K562 (cell line): ENCODE results near the gene TRMT2A. TPM values are rescaled to one million over a fixed set of nuclear protein-coding genes. Genes with fewer than 3 reads are reported as not detected.
A peak's percentile ranks its signal among the peaks of the same experiment; 100 is the strongest.

ENCODE experiments used
- CTBP1 ChIP-seq: fragments of 450-650 bp; IDR thresholded peaks from 2 replicates; pipeline ENCODE4 v1.6.1; 2016; ENCODE audit warnings: borderline replicate concordance
- DNMT1 ChIP-seq: fragments of 450-650 bp; IDR thresholded peaks from 2 replicates; pipeline ENCODE4 v1.6.1; 2016; ENCODE audit warnings: antibody characterized with exemption, mild to moderate bottlenecking
- MEIS2 ChIP-seq: fragments of 450-650 bp; IDR thresholded peaks from 2 replicates; pipeline ENCODE4 v1.6.1; 2014; ENCODE audit warnings: mild to moderate bottlenecking; ENCODE audit not compliant: partially characterized antibody
- MXI1 ChIP-seq: IDR thresholded peaks from 2 replicates; pipeline ENCODE4 v1.6.1; 2011; ENCODE audit warnings: low read depth, mild to moderate bottlenecking, improper control_type of control experiment, low read length
- PHB ChIP-seq: fragments of 250-450 bp; sonication (Bioruptor Pico); IDR thresholded peaks from 2 replicates; pipeline ENCODE4 v1.5.0; 2021
- POLR2A ChIP-seq: fragments of 450-650 bp; conservative IDR thresholded peaks from 2 replicates; pipeline ENCODE4 v1.6.1; 2016
- POLR2G ChIP-seq: fragments of 200-400 bp; formaldehyde crosslinking; IDR thresholded peaks from 2 replicates; pipeline ENCODE4 v1.6.1; 2017; ENCODE audit warnings: low read depth, mild to moderate bottlenecking, antibody characterized with exemption, low read length, moderate library complexity
- SETDB1 ChIP-seq: IDR thresholded peaks from one replicate; pipeline ENCODE4 v1.6.1; 2012; ENCODE audit warnings: low read length, control low read depth, inconsistent platforms
- STAT5A ChIP-seq: IDR thresholded peaks from 2 replicates; pipeline ENCODE4 v1.6.1; 2012; ENCODE audit warnings: low read length, inconsistent platforms, borderline replicate concordance
- VEZF1 ChIP-seq: fragments of 200-800 bp; sonication (Bioruptor generic); IDR thresholded peaks from 2 replicates; pipeline ENCODE4 v1.6.1; 2017; ENCODE audit warnings: missing genetic modification characterization, missing compliant biosample characterization
- ZBTB34 ChIP-seq: fragments of 250-450 bp; sonication (Bioruptor Pico); IDR thresholded peaks from 2 replicates; pipeline ENCODE4 v1.8.0; 2021; ENCODE audit warnings: mild to moderate bottlenecking, moderate library complexity
- ZKSCAN1 ChIP-seq: fragments of 150-350 bp; IDR thresholded peaks from 2 replicates; pipeline ENCODE4 v1.6.1; 2016; ENCODE audit warnings: low read depth, low read length
- ZNF253 ChIP-seq: fragments of 250-450 bp; sonication (Bioruptor Pico); conservative IDR thresholded peaks from 2 replicates; pipeline ENCODE4 v1.6.1; 2021; ENCODE audit warnings: mild to moderate bottlenecking
- ZNF347 ChIP-seq: fragments of 450-650 bp; formaldehyde crosslinking; IDR thresholded peaks from 2 replicates; pipeline ENCODE4 v1.4.0; 2020; ENCODE audit warnings: low read depth, mild to moderate bottlenecking, moderate library complexity
- polyA plus RNA-seq, 8 experiments: library from polyadenylated mRNA; depleted of rRNA in 4 of 8; stranded (reverse) in 5 of 8; unstranded in 3 of 8; fragments of >200 nt; fragmentation: Nextera tagmentation in 2 of 8; fragmentation: Illumina TruSeq in 1 of 8; extraction: Ambion mirVana in 2 of 8; extraction: Trizol in 1 of 8; gene quantifications; 2 replicates each; pipeline versions ENCODE4 v1.2.1 to v1.2.3, GENCODE V29; 2011 to 2014; ENCODE audit warnings: inconsistent platforms in 1 of 8, missing spikeins in 1 of 8
- total RNA-seq, 7 experiments: library from RNA; depleted of rRNA in 6 of 7; stranded (reverse); fragments of >200 nt in 6 of 7; fragmentation: Illumina TruSeq in 2 of 7; extraction: Trizol in 2 of 7; gene quantifications; 2 replicates each; pipeline versions ENCODE4 v1.2.1 to v1.2.3, GENCODE V29; 2011 to 2021; ENCODE audit warnings: low replicate concordance in 1 of 7
- TF ChIP-seq, protein P1 (sequence below): fragments of 200-600 bp; sonication (generic); IDR thresholded peaks from one replicate; pipeline ENCODE4 v1.6.1; 2012; ENCODE audit warnings: mild to moderate bottlenecking, low read depth, low read length, inconsistent platforms

The TRMT2A gene
- total and polyA plus RNA-seq, 9 of the 15 experiments (the other 6 are each of a cell fraction or from before 2014, with no cell fraction given), result 1.6 to 265 (median 140) TPM

GRCh38 chr22:20123366-20124082, 6.5 kb upstream of the TRMT2A start (continued):
- TF ChIP-seq, protein P1, sequence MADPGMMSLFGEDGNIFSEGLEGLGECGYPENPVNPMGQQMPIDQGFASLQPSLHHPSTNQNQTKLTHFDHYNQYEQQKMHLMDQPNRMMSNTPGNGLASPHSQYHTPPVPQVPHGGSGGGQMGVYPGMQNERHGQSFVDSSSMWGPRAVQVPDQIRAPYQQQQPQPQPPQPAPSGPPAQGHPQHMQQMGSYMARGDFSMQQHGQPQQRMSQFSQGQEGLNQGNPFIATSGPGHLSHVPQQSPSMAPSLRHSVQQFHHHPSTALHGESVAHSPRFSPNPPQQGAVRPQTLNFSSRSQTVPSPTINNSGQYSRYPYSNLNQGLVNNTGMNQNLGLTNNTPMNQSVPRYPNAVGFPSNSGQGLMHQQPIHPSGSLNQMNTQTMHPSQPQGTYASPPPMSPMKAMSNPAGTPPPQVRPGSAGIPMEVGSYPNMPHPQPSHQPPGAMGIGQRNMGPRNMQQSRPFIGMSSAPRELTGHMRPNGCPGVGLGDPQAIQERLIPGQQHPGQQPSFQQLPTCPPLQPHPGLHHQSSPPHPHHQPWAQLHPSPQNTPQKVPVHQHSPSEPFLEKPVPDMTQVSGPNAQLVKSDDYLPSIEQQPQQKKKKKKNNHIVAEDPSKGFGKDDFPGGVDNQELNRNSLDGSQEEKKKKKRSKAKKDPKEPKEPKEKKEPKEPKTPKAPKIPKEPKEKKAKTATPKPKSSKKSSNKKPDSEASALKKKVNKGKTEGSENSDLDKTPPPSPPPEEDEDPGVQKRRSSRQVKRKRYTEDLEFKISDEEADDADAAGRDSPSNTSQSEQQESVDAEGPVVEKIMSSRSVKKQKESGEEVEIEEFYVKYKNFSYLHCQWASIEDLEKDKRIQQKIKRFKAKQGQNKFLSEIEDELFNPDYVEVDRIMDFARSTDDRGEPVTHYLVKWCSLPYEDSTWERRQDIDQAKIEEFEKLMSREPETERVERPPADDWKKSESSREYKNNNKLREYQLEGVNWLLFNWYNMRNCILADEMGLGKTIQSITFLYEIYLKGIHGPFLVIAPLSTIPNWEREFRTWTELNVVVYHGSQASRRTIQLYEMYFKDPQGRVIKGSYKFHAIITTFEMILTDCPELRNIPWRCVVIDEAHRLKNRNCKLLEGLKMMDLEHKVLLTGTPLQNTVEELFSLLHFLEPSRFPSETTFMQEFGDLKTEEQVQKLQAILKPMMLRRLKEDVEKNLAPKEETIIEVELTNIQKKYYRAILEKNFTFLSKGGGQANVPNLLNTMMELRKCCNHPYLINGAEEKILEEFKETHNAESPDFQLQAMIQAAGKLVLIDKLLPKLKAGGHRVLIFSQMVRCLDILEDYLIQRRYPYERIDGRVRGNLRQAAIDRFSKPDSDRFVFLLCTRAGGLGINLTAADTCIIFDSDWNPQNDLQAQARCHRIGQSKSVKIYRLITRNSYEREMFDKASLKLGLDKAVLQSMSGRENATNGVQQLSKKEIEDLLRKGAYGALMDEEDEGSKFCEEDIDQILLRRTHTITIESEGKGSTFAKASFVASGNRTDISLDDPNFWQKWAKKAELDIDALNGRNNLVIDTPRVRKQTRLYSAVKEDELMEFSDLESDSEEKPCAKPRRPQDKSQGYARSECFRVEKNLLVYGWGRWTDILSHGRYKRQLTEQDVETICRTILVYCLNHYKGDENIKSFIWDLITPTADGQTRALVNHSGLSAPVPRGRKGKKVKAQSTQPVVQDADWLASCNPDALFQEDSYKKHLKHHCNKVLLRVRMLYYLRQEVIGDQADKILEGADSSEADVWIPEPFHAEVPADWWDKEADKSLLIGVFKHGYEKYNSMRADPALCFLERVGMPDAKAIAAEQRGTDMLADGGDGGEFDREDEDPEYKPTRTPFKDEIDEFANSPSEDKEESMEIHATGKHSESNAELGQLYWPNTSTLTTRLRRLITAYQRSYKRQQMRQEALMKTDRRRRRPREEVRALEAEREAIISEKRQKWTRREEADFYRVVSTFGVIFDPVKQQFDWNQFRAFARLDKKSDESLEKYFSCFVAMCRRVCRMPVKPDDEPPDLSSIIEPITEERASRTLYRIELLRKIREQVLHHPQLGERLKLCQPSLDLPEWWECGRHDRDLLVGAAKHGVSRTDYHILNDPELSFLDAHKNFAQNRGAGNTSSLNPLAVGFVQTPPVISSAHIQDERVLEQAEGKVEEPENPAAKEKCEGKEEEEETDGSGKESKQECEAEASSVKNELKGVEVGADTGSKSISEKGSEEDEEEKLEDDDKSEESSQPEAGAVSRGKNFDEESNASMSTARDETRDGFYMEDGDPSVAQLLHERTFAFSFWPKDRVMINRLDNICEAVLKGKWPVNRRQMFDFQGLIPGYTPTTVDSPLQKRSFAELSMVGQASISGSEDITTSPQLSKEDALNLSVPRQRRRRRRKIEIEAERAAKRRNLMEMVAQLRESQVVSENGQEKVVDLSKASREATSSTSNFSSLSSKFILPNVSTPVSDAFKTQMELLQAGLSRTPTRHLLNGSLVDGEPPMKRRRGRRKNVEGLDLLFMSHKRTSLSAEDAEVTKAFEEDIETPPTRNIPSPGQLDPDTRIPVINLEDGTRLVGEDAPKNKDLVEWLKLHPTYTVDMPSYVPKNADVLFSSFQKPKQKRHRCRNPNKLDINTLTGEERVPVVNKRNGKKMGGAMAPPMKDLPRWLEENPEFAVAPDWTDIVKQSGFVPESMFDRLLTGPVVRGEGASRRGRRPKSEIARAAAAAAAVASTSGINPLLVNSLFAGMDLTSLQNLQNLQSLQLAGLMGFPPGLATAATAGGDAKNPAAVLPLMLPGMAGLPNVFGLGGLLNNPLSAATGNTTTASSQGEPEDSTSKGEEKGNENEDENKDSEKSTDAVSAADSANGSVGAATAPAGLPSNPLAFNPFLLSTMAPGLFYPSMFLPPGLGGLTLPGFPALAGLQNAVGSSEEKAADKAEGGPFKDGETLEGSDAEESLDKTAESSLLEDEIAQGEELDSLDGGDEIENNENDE, result peak; percentile 44
- peak; percentile 69 for TF ChIP-seq POLR2G
- TF ChIP-seq STAT5A, result peak; percentile 26; the same call in 1 of the 2 replicates
- peak; percentile 68 for TF ChIP-seq POLR2A
- TF ChIP-seq ZBTB34 (CRISPR knock-in tag), result no peak
- 0 out of 2 replicates have a peak, but pooled peaks have one; percentile 15 for TF ChIP-seq PHB (CRISPR knock-in tag)
- TF ChIP-seq CTBP1, result no peak
- no peak for TF ChIP-seq MEIS2
- no peak for TF ChIP-seq ZNF253 (CRISPR knock-in tag)
- TF ChIP-seq MXI1, result no peak
- TF ChIP-seq SETDB1, result no peak
- no peak for TF ChIP-seq VEZF1
- TF ChIP-seq ZNF347, result no peak
- TF ChIP-seq ZKSCAN1, result no peak
- no peak for TF ChIP-seq DNMT1
